ENCODE measurements around the gene ARHGAP45.

The ARHGAP45 gene

DNA sequence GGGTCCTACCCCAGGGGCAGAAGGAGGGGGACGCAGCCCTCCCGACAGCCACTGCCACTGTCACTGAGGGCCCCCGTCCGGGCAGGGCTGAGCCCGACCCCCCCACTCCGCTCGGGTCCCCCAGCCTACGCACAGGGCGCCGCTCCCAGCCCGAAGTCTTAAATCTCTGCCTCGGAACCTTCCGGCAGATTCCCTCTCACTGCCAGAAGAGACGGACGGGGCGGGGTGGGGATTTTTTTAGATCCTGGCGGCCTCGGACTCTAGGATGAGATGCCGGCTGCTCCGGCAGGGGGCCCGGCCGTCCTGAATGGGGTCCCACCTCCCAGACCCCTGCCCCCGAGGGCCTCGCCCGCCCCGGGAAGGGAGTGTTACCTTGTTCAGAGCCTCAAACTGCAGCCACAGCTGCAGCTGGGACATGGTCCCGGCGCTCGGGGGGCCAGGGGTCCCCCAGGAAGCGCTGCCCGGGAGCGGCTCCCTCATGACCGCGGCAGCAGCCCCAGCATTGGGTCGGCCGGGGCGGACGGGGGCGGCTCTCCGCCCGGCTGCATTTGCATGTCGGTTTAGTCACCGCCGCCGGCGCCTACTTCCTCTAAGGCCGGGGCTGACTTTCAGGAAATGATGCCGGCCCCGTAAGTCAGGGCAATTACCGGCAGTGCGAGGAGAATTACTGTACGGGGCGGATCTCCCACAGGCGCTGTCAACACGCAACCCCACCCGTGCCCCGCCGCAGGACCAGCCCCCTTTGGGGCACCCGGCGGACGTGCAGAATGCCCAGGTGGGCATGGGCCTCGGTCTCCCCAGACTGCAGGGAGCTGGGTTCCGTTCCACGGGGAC lies 65.0 kb downstream of the ARHGAP45 start:
- DNase-seq (ENCODE audit: low read depth in 2 of 2) = peak; percentile 64 to 71

DNA sequence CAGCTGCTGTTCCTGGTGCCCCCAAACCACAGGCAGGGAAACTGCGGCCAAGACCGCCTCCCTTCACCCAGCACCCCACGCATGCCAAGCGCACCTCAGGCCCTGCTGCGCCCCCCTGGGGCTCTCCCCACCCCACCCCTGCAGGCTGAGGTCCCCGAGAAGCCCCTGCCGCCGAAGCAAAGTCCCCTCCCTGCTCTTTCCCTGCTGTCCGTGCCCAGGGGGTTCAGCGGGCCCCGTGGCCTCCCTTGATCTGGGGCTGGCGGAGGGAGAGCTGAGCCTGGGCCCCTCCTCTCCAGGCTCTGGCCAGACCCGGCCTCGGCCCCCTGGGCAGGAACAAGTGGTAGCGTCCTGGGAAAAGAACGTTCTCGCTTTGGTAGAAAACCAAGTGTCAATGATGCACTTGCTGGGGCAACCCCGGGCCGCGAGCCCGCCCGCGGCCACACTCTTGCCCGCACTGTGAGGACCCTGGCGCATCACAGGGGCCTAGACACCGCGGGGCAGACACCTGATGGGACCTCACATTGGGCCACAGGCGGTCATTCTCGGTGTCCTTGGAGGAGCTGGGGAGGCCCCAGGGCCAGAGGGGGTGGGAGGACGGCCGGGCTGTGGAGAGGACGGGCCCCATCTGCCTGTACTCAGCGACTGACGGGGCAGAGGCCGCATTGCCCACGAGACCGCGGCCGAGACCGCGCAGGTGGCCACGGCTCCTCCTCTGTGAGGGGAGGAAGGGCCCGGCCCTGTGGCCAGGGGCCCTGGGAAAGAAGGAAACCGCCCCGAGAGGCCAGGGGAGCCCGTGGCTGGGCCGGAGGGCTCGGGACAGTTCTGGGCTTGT lies 65.8 kb downstream of the ARHGAP45 start:
- DNase-seq (ENCODE audit: low read depth in 2 of 2) = no peak

DNA sequence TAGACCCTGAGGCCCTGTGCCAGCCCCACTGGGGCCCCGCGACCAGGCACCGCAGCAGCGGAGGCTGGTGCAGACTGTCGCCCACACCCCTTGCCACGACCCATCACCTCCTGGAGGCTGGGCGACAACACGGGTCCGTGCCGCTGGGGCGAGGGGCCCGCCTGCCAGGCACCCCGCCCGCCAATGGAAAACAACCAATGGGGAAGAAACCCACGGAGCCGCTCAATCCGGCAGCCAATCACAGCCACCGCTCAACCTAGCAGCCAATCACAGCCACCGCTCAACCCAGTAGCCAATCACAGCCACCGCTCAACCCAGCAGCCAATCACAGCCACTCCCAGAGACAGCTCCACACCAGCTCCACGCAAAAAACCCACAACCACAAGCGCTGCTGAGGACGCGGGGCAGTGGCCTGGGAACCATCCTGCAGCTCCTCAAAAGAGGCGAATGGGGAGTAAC lies 66.5 kb downstream of the ARHGAP45 start:
- DNase-seq (ENCODE audit: low read depth in 2 of 2) = peak; percentile 35 to 58

DNA sequence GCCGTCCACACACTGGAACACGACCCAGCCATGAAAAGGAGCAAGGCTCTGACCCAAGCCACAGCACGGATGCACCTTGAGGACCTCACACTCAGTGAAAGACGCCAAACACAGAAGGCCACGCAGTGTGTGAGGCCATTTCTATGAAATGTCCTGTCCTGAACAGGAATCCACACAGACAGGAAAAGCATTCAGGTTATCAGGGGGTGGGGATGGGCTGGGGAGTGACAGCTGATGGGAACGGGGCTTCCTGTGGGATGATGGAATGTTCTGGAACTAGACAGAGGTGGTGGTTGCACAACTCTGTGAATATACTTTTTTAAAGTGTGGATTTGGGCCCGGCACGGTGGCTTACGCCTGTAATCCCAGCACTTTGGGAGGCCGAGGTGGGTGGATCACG lies 67.5 kb downstream of the ARHGAP45 start:
- no peak for DNase-seq (ENCODE audit: low read depth in 2 of 2)

DNA sequence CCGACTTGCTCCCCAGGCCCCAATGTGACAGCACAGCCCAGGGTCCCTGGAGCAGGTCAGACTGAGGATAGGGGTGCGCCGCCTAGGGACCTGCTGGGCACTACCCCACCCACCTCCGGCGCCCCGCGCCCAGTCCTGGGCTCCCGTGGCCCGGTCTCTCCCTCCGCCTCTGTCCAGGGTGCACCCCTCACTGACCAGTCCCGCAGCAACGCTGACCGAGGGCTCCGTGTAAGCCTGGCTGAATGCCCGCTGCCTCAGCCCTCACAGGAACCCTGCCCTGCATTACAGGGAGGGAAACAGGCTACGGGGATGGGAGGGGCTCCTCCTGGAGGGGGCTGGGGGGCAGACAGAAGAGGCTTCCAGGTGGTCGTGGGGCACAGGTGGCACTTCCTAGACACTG lies 68.5 kb downstream of the ARHGAP45 start:
- no peak for DNase-seq (ENCODE audit: low read depth in 2 of 2)

DNA sequence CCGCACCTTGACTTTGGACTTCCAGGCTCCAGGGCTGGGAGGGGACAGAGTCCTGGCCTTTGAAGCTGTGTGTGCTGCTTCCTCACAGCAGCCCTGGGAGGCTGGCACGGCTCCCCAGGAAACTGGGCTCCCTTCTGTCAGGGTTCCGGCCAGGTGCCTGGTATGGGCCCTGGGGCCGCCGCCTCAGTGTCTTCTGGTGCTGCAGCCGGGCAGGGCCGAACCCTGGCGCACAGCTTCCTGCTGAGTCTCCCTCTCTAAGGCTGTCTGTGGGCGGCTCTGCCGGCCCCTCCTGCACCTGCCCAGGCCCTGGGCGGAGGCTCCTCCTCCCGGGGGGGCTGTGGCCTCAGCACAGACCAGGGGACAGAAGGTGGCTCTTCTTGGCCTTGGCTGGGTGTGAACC lies 69.2 kb downstream of the ARHGAP45 start:
- no peak for DNase-seq (ENCODE audit: low read depth in 2 of 2)
